Aorta (tissue), 5 donors: ENCODE data around the gene ZFYVE9. TPM values are rescaled to one million over a fixed set of nuclear protein-coding genes. Genes with fewer than 3 reads are reported as not detected.
"Not testable (repeated sequence)": the region's sequence is repeated elsewhere in the genome, so short reads cannot be mapped to it uniquely, and the experiment has no call there.

Experiments used
- ATAC-seq: fragments of 200-7000 bp; cut with Tn5 transposase; one replicate; pipeline ENCODE4 v1.9.1; 2022; ENCODE audit warnings: moderate library complexity; ENCODE audit not compliant: low FRiP score
- DNase-seq, 2 donors: peaks; one replicate each; pipeline ENCODE4 v3.0.0-alpha.2; 2020
- H3K27ac ChIP-seq, 2 donors: one replicate each; pipeline ENCODE4 v1.5.1; 2013; ENCODE audit warnings: low read length in 2 of 2, mild to moderate bottlenecking in 2 of 2, moderate library complexity in 2 of 2, control low read depth in 1 of 2, inconsistent platforms in 1 of 2, low read depth in 1 of 2
- H3K27me3 ChIP-seq, 2 donors: one replicate each; pipeline ENCODE4 v1.6.1; 2013; ENCODE audit warnings: control low read depth in 1 of 2, low read length in 1 of 2, mild to moderate bottlenecking in 1 of 2, moderate library complexity in 1 of 2; ENCODE audit not compliant: insufficient read depth in 2 of 2, control insufficient read depth in 1 of 2
- H3K36me3 ChIP-seq, 2 donors: one replicate each; pipeline ENCODE4 v1.6.1; 2013; ENCODE audit warnings: control low read depth in 1 of 2, low read length in 1 of 2, mild to moderate bottlenecking in 1 of 2; ENCODE audit not compliant: insufficient read depth in 2 of 2, control insufficient read depth in 1 of 2
- H3K4me1 ChIP-seq, 2 donors: one replicate each; pipeline ENCODE4 v1.6.1; 2013; ENCODE audit warnings: low read length in 2 of 2, control low read depth in 1 of 2, mild to moderate bottlenecking in 1 of 2, moderate library complexity in 1 of 2; ENCODE audit not compliant: insufficient read depth in 2 of 2, control insufficient read depth in 1 of 2
- H3K4me3 ChIP-seq, 2 donors: one replicate each; pipeline ENCODE4 v1.5.1; 2013; ENCODE audit warnings: low read length in 2 of 2, control low read depth in 1 of 2, mild to moderate bottlenecking in 1 of 2
- H3K9me3 ChIP-seq: one replicate; pipeline ENCODE4 v1.6.1; 2013; ENCODE audit warnings: mild to moderate bottlenecking, low read length; ENCODE audit not compliant: control insufficient read depth
- WGBS, 2 donors: extraction: QIAGEN DNeasy Blood & Tissue Kit; methylation state at CpG; one replicate each; pipeline ENCODE4 v1.1.7; 2013; 5-methylcytosine and 5-hydroxymethylcytosine counted together
- intact Hi-C, 2 donors: fragments of 100-400 bp; cut with DNase I; formaldehyde crosslinking; loops; one replicate each; pipeline versions ENCODE4 v1.14.2 to v1.15.0; 2022
- polyA plus RNA-seq, 2 donors: library from polyadenylated mRNA; stranded (reverse); fragments of 200-250 nt; gene quantifications; one replicate each; pipeline ENCODE4 v1.2.3, GENCODE V29; 2013
- total RNA-seq, 2 donors: library from RNA; stranded (reverse); fragmentation: NEBNext Ultra II Directional; extraction: Animal tissue kit (Norgen Biotek cat#: 25700); gene quantifications; one replicate each; pipeline ENCODE4 v1.2.1, GENCODE V29; 2021
- donor health status: healthy with polysubstance abuse.
- donor health status: Bipolar disorder and iron deficiency.
- donor health status: DM: no; HTN: no; CAD: no.
- donor health status: DM: no; HTN: no; CAD: no.
- donor health status: DM: yes; HTN: yes; CAD: no.

Gene ZFYVE9
- total and polyA plus RNA-seq, 4 donors = 6.6 to 28.8 (median 13.9) TPM

DNA sequence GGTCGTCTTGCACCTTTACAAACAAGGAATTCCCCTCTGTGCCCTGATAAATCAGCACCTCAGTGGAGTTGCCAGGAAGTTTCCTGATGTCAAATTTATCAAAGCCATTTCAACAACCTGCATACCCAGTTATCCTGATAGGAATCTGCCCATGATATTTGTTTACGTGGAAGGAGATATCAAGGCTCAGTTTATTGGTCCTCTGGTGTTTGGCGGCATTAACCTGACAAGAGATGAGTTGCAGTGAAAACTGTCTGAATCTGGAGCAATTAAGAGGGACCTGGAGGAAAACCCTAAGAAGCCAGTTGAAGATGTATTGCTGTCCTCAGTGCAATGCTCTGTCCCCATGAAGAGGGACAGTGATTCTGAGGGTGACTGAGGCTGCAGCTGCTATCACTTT lies 38.3 kb downstream of the ZFYVE9 start:
- no peak overlapping the region for H3K27ac ChIP-seq
- intact Hi-C loops = no loop called here
- no peaks in the 10 kb centered on the region for H3K27me3 ChIP-seq
- H3K36me3 ChIP-seq = no peaks in the 10 kb centered on the region
- no peak for DNase-seq
- no peak overlapping the region for H3K4me3 ChIP-seq
- no peaks in the 10 kb centered on the region for H3K9me3 ChIP-seq
- 87 to 89% methylated on average over 3 of the region's 3 CpGs for WGBS, 2 donors
- peaks cover 0 to 1% of the 10 kb centered on the region in 2 donors for H3K4me1 ChIP-seq
- no peak for ATAC-seq

DNA sequence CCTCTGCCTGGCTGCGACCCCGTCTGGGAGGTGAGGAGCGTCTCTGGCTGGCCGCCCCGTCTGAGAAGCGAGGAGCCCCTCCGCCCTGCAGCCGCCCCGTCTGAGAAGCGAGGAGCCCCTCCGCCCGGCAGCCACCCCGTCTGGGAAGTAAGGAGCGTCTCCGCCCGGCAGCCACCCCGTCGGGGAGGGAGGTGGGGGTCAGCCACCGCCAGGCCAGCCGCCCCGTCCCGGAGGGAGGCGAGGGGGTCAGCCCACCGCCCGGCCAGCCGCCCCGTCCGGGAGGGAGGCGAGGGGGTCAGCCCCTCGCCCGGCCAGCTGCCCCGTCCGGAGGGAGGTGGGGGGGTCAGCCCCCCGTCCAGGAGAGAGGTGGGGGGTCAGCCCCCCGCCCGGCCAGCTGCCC lies 39.9 kb downstream of the ZFYVE9 start:
- H3K36me3 ChIP-seq, ATAC-seq, intact Hi-C loops, H3K27me3 ChIP-seq, H3K27ac ChIP-seq, H3K4me1 ChIP-seq, H3K4me3 ChIP-seq, DNase-seq, H3K9me3 ChIP-seq: not testable (repeated sequence)
- 98% methylated on average over 11 to 36 of the region's 36 CpGs for WGBS, 2 donors

DNA sequence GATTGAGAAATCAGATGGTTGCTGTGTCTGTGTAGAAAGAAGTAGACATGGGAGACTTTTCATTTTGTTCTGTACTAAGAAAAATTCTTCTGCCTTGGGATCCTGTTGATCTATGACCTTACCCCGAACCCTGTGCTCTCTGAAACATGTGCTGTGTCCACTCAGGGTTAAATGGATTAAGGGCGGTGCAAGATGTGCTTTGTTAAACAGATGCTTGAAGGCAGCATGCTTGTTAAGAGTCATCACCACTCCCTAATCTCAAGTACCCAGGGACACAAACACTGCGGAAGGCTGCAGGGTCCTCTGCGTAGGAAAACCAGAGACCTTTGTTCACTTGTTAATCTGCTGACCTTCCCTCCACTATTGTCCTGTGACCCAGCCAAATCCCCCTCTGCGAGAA lies 40.4 kb downstream of the ZFYVE9 start:
- H3K9me3 ChIP-seq, H3K36me3 ChIP-seq, ATAC-seq, H3K4me1 ChIP-seq, H3K4me3 ChIP-seq, intact Hi-C loops, DNase-seq, H3K27me3 ChIP-seq, H3K27ac ChIP-seq: not testable (repeated sequence)
- WGBS, 2 donors = 77 to 85% methylated on average over 5 of the region's 5 CpGs

DNA sequence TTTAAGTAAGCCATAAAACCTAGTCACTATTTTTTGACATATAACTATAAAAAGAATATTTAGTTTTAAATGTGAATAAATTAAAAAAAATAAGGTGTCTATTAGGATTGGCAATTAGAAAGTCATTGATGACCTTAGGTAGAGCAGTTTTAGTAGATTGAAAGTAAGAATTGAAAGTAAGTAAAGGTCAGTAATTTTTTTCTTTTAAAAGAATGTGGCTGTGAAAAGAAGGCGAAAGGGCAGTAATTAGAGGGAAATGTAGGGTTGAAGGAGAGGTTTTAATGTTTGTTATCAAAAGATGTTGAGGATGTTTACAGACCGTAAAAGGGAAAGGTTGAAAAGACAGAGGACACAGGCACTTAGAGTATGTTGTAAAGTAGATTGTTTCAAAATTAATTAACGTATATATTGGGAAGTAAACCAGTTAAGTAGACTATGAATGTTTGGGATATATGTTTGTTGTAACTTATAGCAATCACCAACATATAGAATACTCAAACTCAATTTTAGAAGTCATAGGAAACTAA lies 41.0 kb downstream of the ZFYVE9 start:
- H3K27me3 ChIP-seq = no peaks in the 10 kb centered on the region
- no peak overlapping the region for H3K27ac ChIP-seq
- no peak overlapping the region for H3K4me3 ChIP-seq
- 91 to 95% methylated on average over 3 of the region's 3 CpGs for WGBS, 2 donors
- no peaks in the 10 kb centered on the region for H3K36me3 ChIP-seq
- H3K9me3 ChIP-seq = no peaks in the 10 kb centered on the region
- H3K4me1 ChIP-seq = no peaks in the 10 kb centered on the region
- ATAC-seq = no peak
- intact Hi-C loops = no loop called here
- no peak for DNase-seq

DNA sequence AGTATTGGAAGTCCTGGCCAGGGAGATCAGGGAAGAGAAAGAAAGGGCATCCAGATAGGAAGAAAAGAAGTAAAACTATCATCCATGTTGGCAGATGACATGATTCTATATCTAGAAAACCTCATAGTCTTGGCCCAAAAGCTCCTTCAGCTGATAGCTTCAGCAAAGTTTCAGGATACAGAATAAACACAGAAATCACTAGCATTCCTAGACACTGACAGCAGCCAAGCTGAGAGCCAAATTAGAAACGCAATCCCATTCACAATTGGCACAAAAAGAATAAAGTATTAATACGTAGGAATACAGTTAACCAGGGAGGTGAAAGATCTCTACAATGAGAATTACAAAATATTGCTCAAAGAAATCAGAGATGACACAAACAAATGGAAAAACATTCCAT lies 44.6 kb downstream of the ZFYVE9 start:
- Histone ChIP-seq H3K36me3 (no peaks in the 10 kb centered on the region), H3K27me3 (no peaks in the 10 kb centered on the region), H3K9me3 (no peaks in the 10 kb centered on the region), H3K27ac (no peak overlapping the region), H3K4me3 (no peak overlapping the region), H3K4me1 (peaks cover 0 to 4% of the 10 kb centered on the region in 2 donors)
- DNase-seq (no peak), ATAC-seq (no peak)
- WGBS, 2 donors = 7 to 8% methylated on average over 2 of the region's 2 CpGs
- intact Hi-C loops = no loop called here

DNA sequence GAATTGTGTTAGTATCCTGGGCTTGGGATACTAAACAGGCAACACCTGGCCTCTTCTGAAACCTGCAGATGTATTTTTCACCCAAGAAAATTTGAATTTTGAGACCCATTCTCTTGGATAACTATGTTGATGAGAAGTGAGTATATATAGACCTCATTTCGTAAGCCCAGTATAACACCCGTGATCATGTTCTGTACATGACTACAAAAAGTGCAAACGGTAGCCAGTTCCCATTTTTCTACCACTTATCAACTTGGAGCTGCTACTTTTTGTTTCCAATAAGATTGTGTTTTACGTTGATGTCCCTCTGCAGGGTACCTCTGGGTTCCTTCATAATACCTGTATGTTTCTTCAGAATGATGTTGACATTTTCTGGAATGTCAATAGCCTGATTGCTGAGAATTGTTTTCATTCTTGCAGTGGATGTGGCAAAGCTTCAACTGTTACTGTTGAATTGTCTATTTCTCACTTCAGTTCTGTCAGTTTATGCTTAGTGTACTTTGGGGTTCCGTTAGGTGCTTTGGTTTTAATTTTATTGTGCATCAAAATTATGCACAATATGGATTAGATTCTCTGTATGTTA lies 48.1 kb downstream of the ZFYVE9 start:
- H3K27ac ChIP-seq = no peak overlapping the region
- H3K36me3 ChIP-seq = no peaks in the 10 kb centered on the region
- no peaks in the 10 kb centered on the region for H3K27me3 ChIP-seq
- H3K4me1 ChIP-seq = peaks cover 0 to 7% of the 10 kb centered on the region in 2 donors
- no peak overlapping the region for H3K4me3 ChIP-seq
- intact Hi-C loops = no loop called here
- DNase-seq (no peak), ATAC-seq (no peak)
- H3K9me3 ChIP-seq = no peaks in the 10 kb centered on the region
- 91 to 93% methylated on average over 5 of the region's 5 CpGs for WGBS, 2 donors

DNA sequence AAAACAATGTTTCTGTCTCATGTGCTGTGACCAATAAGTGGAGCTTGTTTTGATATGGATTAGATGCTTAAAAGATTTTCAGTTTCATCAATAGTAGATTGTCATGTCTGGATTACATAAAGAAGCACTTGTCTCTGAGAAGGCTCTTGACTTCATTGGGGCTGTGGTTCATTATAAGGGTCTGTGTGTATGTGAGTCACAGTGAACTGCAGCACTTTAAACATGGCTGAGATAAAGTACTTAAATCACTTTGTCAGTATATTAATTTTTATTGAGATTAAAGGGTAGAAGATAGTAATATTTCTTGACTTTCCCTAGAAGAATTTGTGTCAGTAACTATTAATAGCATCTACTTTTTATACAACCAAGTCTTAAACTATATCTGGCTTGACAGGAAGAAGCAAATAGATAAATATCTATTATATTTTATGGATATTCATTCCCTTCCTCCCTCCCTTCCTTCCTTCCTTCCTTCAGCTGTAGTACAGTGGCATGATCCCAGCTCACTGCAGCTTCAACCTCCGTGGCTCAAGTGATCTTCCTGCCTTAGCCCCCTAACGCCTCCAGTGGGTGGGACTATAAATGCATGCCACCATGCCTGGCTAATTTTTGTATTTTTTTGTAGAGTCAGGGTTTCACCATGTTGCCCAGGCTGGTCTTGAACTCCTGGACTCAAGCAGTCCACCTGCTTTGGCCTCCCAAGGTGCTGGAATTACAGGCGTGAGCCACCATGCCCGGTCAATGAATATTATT lies 48.8 kb downstream of the ZFYVE9 start:
- H3K9me3 ChIP-seq = no peaks in the 10 kb centered on the region
- ATAC-seq (no peak), DNase-seq (no peak)
- no peak overlapping the region for H3K27ac ChIP-seq
- peaks cover 0 to 7% of the 10 kb centered on the region in 2 donors for H3K4me1 ChIP-seq
- H3K4me3 ChIP-seq = no peak overlapping the region
- H3K27me3 ChIP-seq = no peaks in the 10 kb centered on the region
- H3K36me3 ChIP-seq = no peaks in the 10 kb centered on the region
- WGBS, 2 donors = 63 to 75% methylated on average over 4 of the region's 4 CpGs
- intact Hi-C loops = no loop called here

DNA sequence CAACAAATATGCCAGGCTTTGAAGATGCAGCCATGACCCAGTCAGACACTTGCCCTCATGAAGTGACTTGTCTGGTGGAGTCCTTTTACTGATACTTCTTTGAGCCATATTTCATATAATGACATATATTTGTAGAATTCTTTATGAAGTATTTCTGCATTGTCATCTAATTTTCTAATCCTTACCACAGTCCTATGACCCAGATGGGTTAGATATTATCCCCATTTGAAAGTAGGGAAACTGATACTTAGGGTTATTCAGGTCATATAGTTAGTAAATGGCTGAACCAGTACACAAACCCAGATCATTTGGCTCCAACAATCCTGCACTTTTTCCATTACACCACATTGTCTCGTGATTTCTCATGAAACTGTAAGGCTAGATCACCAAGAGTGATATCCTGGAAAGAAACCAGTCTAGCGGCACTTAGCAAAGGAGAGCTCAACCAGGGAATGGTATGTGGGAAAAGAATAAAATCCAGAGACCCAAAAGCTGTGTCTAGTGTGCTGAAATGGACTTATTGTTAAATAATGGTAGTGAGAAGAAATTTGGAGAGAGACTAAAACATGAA lies 49.6 kb downstream of the ZFYVE9 start:
- intact Hi-C loops = no loop called here
- WGBS, 2 donors = 22 to 33% methylated on average over 2 of the region's 2 CpGs

DNA sequence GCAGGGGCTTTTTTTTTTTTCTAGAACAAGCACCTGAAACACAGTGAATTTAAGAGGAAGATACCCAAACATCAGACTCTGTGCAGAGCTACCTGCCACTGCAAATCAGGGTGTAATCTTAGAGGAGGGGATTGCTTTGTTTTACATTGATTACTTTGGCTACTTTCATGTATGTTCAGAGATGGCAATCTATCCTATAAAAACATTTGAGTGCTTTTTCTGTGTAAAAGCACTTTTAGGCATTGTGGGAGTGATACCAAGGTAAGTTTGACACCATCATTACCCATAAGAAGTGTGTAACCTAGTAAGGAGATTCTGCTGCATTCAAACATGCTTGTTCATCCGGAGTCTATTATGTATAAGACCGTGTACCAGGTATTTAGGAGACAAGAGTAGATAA lies 50.1 kb downstream of the ZFYVE9 start:
- no peaks in the 10 kb centered on the region for H3K27me3 ChIP-seq
- no peak overlapping the region for H3K4me3 ChIP-seq
- intact Hi-C loops = no loop called here
- no peak overlapping the region for H3K27ac ChIP-seq
- H3K4me1 ChIP-seq = peaks cover 0 to 7% of the 10 kb centered on the region in 2 donors
- H3K36me3 ChIP-seq = no peaks in the 10 kb centered on the region
- WGBS, 2 donors = 78 to 83% methylated on average over 2 of the region's 2 CpGs
- ATAC-seq (no peak), DNase-seq (no peak)
- no peaks in the 10 kb centered on the region for H3K9me3 ChIP-seq

More for the DNA sequence above, 49.6 kb downstream of the ZFYVE9 start:
- Histone ChIP-seq H3K27me3 (no peaks in the 10 kb centered on the region), H3K4me3 (no peak overlapping the region), H3K4me1 (peaks cover 0 to 7% of the 10 kb centered on the region in 2 donors), H3K36me3 (no peaks in the 10 kb centered on the region), H3K9me3 (no peaks in the 10 kb centered on the region), H3K27ac (no peak overlapping the region)
- DNase-seq = no peak
- no peak for ATAC-seq
